ELR (cell line): Measurements from ENCODE around the gene PHGDH.
"Not testable (repeated sequence)": the region's sequence is repeated elsewhere in the genome, so short reads cannot be mapped to it uniquely, and the experiment has no call there.

Experiments
- DNase-seq: peaks from one replicate; pipeline ENCODE4 v3.0.0-alpha.2; 2015; ENCODE audit warnings: low read depth

PHGDH gene

DNA sequence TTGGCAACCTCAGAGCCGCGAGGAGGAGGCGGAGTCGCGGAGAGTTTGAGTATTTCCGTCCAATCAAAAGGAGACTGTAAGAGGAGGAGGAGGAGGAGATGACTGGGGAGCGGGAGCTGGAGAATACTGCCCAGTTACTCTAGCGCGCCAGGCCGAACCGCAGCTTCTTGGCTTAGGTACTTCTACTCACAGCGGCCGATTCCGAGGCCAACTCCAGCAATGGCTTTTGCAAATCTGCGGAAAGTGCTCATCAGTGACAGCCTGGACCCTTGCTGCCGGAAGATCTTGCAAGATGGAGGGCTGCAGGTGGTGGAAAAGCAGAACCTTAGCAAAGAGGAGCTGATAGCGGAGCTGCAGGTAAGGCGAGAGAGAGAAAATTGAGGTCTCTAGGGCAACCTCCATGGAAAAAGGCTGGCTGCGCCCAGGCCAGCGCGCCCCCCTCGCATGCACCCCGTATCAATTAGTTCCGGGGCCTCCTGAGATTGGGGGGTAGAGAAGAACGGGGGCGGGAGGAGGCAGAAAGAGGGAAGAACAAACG, at the start of gene PHGDH:
Gene PHGDH (plus strand): TSS at position 131 of the 538 bp plus-strand sequence. CDS start 89 bp downstream, at position 220.
- peak; percentile 93 for DNase-seq

DNA sequence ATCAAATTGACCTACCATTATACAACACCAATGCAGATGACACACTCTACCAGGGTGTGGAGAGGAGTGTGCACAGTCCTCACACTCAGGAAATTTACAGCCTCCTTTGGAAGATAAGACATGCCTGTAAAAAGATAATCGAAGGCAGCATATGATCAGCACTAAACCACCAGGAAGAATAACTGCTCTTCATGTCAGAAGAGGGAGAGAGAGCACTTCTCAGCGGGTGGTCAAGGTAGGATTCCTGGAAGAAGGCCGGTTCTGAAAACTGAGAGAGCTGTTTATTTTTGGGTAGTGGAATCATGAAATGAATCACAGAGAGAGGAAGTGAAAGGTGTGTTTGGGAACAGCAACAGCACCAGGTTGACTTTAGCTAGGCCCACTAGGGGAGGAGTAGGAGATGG, 49.7 kb upstream of the PHGDH start:
- DNase-seq: no peak

DNA sequence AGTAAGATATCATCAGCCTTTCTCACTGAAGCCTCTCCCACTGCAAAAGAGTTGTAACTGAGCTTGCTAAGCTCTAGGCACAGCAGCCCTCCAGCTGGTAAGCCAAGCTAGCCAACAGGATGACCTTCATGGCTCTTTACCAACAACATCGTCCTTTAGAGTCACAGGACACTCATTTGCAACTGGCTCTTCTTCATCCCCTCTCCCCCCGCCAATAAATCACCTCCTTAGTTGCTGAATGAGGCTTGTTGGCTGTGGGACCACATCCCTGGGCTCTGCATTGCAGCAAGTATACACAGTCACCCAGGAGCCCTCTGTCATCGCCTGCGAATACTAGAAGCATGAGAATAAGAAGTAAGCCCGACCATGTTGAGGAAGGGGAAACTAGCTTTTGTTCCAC, 47.7 kb upstream of the PHGDH start:
- no peak for DNase-seq

DNA sequence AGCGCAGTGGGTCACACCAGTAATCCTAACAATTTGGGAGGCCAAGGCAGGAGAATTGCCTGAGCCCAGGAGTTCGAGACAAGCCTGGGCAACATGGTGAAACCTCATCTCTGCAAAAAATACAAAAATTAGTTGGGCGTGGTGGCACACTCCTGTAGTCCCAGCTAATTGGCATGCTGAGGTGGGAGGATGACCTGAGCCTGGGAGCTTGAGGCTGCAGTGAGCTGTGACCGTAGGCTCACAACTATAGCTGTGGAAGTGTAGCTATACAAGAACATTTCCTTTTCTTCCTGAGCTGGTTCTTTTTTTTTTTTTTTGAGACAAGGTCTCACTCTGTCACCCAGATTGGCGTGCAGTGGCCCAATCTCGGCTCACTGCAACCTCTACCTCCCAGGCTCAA, 44.6 kb upstream of the PHGDH start:
- no peak for DNase-seq

DNA sequence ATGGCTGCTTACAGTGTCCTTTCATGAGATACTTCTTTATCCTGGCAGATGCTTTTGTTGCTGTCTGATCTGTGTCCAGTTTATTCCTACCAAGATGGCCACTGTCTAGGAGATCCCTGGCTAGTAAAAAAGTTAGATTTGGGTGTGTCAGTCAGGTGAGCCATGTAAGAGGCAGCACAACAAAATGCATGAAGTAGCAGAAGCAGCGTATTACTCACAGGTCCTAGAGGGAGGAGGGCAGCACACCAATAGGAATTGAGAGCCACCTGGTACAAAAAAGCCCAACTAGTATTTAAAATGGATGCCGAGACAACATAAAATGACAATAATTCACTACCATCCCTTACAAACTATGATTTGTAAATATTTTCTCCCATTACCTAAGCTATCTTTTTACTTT, 40.8 kb upstream of the PHGDH start:
- no peak for DNase-seq

DNA sequence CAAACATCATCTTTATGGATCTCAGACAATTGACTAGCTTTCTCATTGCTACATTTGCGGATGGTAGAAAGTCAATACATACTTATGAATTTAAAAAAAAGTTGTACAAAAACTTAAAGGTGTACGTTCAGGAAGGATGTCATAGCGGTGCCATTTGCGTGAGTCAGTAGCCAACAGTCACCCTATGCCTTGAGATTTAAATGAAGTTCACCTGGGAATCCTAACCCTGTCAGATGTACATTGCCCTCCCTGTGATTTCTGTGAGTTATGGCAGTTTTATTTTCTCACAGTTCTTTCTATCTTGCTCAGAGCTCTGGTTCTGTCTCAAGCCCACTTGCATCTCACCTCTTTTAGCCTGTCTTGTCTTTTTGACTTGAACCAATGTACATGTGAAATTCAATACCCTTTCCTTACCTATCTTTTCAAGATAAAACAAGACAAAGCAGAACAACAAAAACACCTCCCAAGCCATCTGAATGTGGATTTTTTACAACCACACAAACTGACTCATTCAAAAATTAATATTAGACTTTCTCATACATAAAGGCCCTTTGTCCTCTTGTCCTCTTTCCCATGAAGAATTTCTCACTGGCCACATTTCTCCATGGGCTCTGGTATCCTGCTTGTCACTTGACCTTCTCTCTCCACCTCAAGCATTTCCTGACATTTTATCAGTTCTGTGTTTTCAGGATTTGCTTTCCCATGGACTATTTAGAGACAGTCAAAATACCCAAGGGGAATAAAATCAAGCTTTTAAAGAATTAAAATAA, 38.4 kb upstream of the PHGDH start:
- DNase-seq: peak; percentile 75

DNA sequence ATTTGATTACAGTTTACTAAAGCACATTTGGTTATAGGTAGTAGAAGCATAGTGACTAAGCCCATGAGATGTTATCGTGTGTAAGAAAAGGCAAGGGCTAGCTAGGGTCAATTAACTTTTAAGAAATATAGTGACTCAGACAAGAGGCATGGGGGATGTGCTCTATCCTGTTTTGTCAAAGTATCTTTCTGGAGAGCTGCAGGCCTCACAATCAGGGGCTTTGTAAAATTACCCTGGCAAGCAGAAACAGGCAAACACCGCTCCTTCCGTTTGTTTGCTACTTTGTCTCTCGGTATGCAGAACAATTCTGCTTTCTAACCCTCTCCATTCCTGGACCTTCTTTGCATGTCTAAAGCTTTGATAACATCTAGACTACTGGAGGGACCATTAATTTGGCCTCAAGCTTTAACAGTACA, 37.6 kb upstream of the PHGDH start:
- peak; percentile 88 for DNase-seq

DNA sequence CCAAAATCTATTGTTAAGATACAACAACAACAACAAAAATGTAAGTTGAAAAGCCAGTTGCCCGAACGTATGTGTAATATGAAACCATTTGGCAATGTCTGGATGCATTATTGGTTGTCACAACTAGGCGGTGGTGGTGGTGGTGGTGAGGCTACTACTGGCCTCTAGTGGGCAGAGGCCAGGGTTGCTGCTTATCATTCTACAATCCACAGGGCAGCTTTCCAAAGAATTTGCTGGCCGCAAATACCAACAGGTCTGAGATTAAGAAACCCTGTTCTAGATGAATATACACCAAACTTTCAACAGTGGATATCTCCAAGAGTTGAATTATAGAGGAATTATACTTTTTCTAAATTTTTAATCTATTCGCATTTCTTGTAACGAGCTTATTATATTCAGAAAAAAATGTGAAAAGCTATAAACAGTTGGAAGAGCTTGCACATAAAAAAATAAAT, 36.9 kb upstream of the PHGDH start:
- DNase-seq: peak; percentile 91

DNA sequence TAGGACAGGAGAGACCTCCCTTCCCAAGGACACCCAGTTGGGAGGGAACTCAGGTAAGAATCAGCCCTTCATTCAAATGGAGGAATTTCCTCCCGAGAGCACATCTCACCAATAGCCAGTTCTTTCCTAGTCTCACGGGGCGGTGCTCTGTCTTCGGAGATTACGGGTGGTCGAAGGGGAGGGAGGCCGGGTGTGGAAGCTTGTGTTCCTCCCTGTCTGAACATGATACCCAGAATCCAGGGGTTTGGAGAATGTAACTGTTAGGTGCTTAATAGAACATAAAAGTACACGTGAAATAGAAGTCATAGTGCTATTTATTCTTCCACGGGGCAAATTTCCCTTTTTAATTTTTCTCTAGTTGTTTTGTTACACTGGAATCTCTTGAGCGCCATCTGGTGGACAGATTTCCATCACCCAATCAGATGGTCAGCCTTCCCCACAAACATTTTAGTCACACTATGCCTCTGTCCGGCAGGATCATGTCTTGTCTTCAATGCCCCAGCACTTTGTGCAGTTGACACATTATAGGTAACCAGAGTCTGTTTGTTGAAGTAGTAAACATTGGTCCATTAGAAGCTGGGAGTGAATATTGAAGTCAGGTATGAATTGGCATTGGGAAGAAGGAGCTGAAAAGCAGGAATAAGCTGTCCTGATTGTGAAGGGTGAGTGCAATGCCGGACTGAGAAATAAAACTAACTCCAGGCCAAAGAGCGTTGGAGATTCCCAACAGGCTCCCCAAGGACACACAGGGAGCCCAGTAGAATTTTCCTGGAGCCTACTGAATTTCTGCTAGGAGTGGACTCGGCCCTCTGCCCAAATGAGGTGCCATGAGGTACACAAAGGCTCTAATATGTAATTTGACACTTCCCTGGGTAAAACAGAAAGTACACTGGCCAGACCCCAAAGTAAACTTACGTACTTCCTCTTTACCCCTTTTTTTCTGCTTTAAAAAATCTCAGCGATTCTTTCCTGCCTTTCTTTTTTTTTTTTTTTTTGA, 36.1 kb upstream of the PHGDH start:
- peak; percentile 90 for DNase-seq

DNA sequence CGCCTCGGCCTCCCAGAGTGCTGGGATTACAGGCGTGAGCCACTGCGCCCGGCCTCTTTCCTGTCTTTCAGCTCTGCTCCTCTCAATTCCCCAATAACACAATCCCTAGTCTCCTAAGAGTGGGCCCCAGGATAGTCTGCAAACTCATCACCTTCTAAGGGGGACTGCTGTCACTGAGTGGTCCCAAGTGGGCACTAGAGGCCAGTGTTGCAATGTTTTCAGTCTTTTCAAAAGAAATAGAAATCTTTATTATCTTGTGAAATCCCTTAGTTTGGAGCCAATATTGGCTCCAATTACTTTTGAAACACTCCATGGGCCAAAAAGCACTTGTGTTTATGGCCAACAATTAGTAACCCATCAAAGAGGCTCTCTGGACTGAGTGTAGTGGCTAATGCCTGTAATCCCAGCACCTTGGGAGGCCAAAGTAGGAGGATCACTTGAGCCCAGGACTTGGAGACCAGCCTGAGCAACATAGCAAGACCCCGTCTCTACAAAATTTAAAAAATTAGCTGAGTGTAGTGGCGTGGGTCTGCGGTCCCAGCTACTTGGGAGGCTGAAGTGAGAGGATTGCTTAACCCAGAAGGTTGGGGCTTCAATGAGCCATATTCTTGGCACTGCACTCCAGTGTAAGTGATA, 35.0 kb upstream of the PHGDH start:
- peak; percentile 28 for DNase-seq

DNA sequence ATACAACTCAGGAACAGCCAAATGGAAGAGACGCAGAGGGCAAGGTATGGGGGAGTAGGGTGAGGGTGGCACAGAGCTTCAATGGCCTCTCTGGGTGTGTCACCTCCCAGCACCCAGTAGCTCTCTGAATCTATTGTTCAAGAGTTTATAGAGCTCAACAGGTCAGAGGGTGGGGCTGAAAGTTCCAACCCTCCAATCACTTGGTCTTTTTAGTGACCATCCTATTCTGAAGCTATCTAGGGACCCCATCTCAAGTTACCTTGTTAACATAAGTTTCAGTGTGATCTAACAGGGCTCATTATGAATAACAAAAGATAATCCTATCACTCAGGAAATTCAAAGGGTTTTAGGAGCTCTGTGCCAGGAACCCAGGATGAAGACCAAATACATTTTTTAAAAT, 32.5 kb upstream of the PHGDH start:
- DNase-seq: no peak

DNA sequence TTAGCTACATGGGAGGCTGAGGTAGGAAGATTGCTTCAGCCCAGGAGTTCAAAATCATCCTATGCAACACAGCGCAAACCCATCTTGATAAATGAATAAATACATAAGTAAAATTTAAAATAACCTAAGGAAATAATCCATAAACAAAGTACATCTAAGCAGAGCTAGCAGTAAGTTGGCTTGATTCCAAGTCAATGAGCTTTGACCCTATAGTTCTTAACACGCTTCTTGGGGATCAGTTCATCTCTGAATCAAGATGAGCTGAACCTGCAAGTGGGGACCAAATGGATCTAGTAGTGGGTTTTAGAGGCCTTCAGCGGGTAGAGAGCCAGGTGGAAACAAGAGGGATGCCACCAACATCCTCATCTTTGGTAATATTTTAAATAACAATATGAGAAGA, 31.5 kb upstream of the PHGDH start:
- no peak for DNase-seq

DNA sequence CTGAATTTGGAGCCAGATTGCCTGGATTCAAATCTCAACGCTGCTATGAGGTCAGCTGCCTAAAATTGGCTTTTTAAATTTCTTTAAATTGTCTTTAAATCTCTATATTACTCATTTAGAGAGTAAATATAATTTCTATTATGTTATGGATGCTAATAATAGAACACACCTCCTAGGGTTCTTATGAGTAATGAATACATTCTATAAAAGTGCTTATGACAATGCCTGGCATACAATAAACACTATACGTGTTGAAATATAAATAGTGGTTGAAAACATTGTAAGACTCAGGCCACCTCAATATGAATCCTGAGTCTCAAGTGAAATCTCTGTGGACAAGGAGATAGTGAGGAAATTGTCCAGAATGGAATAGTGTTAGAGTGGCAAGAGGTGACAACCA, 31.0 kb upstream of the PHGDH start:
- DNase-seq: no peak

DNA sequence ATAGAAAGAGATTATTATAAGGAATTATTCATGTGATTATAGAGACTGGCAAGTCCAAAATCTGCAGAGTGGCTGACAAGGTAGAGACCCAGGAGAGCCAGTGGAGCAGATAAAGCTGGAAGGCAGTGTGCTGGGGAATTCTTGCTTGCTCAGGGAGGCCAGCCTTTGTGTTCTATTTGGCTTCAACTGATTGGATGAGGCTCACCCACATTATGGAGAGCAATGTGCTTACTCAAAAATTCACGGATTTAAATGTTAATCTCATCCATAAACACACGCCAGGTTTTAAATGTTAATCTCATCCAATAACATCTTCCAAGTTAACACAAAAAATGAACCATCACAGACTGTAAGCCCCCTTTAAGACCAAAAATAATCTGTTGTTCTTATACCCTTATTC, 30.2 kb upstream of the PHGDH start:
- no peak for DNase-seq

DNA sequence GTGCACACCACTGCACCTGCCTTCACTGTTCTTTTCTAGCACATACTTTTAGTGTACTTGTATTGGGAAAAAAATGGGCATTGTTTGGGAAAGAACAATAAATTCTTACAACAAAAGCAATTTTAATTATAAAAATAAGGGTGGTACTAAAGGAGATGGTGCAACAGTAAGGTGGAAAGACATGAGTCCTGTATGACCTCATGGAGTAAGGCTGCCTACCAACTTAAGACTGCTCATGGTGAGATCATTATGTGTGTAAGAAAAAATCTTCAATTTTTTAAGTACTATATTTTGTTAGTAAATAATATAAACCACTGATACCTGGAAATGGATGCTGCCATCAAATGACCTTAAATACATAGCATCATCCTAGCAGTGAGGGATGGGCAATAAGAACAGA, 29.6 kb upstream of the PHGDH start:
- peak; percentile 51 for DNase-seq

DNA sequence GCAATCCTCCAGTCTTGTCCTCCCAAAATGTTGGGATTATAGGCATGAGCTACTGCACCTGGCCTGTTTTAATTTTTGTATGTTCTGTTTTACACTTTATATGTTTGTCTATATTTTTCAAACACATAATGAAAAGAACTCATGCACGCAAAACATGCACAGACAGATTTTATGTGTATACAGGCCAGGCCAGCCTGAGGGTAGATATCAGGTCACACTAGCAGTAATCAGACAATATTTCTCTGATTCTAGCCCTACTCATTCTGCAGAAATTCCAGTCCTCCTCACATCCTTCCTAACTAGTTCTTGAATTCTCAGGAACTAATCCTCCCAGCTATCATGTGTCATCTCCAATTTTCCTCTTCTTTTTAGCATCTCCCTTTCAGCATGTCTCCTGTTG, 27.8 kb upstream of the PHGDH start:
- no peak for DNase-seq

DNA sequence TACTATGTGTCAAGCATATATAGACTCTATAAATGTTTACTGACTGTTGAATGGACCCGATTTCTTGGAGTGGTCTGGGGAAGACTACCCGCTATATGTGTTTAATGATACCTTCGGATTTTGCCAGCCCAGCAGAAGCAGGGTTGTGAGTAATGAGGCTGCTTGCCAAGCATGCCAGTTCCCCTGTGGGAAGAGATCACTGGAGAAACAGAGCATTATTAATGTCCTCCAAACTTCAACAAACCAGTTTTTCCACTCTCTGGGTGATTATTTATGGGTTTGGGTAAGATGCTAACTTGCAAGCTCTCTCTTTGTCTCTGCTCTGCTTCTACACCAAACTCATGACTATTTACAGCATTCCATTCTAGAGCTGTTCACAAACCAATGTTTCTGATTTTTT, 25.1 kb upstream of the PHGDH start:
- DNase-seq: no peak

DNA sequence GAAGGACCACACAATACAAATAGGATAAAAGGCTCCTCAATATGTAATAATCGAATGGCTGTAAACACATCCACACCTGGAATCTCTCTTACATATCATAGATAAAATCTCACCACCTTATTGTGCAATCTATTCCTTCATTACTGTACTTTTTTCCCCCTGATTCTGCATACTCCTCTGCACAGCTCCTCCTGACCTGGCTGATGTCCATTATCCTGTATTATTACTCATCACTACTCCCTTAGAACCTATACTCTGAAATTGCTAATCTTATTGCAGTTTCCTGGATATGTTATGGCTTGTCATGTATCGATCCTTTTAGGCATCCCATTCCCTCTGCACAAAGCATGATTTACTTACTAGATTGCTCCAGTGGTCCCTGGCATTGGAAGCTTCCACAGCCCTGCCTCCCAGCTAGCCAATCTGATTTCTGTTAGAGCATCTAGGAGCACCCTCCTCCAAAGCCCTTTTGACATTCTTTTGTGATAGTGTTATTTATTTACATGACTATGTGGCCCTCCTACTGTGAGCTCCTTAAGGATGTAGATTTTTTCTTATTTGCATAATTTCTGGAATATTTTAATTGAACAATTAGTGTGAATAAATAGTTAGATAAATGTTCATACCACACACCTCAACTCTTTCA, 24.2 kb upstream of the PHGDH start:
- peak; percentile 32 for DNase-seq

DNA sequence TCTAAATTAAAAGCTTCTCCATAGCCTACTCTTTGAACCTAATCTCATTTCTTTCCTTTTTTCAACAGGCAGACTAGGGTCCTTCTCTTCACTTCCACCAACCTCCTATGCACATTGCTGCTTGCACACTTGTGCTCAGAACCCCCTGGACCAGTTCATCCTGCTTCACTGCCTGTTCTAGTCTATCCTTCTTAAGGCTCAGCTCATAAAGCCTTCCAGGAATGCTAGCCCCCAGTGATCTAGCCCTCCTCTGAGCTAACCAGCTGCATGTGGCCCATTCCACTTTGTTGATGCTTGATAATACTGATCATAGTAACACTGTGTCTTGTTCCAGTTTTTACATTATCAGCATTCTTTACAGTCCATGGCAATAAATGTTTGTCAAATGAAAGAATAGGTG, 22.9 kb upstream of the PHGDH start:
- no peak for DNase-seq

DNA sequence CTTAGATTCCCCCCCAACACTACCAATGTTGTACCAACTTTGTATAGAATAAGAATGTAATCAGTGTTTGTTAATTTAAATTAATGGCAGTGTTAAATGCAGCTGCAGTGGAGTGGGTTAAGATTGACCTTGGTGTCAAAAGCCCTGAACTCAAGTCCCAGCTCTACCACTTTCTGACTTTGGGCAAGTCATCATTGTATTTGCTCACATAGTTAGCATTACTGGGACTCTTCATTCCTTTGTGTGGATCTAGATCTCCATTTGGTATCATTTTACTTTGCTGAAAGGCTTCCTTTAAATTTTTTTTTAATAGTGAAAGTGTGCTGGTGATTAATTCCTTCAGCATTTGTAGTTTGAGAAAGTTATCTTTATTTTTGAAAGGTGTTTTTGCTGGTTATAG, 22.2 kb upstream of the PHGDH start:
- DNase-seq: no peak

DNA sequence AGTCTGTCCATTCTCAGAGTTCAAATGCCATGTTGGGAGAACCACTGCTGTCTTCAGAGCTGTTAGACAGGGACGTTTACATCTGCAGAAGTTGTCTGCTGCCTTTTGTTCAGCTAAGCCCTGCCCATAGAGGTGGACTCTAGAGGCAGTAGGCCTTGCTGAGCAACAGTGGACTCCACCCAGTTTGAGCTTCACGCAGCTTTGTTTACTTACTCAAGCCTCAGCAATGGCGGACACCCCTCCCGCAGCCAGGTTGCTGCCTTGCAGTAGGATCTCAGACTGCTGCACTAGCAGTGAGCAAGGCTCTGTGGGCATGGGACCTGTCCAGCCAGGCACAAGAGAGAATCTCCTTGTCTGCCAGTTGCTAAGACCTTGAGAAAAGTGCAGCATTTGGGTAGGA, 14.9 kb upstream of the PHGDH start:
- not testable (repeated sequence) for DNase-seq

DNA sequence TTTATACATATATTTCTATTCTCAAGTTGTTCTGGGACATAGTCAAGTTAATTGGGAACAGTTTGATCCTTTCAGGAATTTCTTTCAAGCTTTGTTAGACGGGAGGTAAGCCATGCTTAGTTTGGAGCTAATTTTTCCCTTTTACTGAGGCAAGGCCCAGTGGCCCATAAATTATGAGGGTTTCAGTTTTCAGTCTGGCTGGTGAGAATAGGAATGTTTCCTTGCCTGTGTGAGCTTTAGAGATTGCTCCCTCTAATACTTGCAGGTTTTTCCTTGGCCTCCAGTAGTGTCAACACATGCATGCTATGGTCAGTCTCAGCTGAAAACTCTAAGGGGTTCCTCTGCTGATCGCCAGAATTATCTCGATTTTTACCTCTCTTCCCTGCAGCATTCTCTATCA, 14.1 kb upstream of the PHGDH start:
- DNase-seq: no peak
